GM10266 (cell line): Measurements from ENCODE around the gene LTB.

Source experiments
- DNase-seq: peaks from one replicate; pipeline ENCODE4 v3.0.0; 2012; ENCODE audit errors: extremely low spot score
- TF ChIP-seq, protein P1 (sequence below): IDR thresholded peaks from 2 replicates; pipeline ENCODE4 v1.5.1; 2012; ENCODE audit warnings: mild to moderate bottlenecking, low read depth; ENCODE audit not compliant: control insufficient read depth, insufficient read depth; ENCODE audit errors: missing control alignments

LTB gene

DNA sequence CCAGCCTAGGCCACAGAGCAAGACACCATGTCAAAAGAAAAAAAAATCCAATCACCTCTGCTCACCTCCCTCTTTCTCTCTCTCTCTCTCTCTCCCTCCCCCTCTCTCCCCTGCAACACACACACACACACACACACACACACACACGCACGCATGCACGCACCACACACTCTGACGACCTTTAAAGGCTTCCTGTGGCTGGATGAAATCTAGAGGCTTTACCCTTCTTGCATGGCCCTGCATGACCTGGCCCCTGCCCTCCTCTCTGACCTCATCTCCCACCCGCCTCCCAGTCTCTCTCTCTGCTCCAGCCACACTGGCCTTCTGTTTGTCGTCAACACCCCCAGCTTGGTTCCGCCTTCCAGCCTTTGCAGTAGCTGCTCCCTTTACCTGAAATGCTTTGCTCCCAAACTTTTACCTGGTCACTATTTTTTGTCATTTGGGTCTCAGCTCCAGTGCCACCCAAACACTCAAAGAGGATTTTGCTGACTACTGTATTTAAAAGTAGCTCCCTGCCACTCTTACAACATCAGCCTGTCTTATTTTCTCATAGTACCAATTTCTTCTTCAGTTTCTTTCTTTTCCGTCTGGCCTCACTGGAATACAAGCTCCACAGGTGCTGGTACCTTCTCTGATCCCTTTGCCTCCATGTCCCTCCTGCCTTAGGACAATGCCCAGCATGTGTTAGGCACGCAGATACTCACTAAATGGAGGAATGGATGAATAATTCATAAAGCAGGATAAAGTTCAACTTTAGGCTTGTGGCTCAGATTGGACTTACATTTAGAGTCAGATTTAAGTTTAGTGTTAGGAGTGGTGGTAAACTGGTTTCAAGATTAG is 14.5 kb downstream of the LTB start:
- TF ChIP-seq, protein P1, sequence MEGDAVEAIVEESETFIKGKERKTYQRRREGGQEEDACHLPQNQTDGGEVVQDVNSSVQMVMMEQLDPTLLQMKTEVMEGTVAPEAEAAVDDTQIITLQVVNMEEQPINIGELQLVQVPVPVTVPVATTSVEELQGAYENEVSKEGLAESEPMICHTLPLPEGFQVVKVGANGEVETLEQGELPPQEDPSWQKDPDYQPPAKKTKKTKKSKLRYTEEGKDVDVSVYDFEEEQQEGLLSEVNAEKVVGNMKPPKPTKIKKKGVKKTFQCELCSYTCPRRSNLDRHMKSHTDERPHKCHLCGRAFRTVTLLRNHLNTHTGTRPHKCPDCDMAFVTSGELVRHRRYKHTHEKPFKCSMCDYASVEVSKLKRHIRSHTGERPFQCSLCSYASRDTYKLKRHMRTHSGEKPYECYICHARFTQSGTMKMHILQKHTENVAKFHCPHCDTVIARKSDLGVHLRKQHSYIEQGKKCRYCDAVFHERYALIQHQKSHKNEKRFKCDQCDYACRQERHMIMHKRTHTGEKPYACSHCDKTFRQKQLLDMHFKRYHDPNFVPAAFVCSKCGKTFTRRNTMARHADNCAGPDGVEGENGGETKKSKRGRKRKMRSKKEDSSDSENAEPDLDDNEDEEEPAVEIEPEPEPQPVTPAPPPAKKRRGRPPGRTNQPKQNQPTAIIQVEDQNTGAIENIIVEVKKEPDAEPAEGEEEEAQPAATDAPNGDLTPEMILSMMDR: no peak
- no peak for DNase-seq

DNA sequence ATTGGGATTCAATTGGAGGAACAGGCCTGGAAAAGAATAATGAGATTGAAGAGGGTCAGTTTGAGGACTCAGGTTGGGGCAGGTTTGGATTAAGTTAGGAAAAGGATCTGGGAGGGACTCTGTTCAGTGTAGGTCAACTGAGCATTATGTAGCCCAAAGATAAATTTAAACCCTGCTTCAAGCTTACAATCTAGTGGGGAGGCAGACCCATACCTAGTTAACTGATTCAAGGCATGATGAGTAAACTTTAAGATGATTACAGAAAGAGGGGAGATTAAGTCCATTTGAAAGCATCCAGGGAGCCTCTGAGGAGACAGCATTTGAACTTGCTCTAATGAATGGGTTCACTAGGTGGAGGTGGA is 21.5 kb downstream of the LTB start:
- no peak for DNase-seq
- TF ChIP-seq, protein P1: no peak

DNA sequence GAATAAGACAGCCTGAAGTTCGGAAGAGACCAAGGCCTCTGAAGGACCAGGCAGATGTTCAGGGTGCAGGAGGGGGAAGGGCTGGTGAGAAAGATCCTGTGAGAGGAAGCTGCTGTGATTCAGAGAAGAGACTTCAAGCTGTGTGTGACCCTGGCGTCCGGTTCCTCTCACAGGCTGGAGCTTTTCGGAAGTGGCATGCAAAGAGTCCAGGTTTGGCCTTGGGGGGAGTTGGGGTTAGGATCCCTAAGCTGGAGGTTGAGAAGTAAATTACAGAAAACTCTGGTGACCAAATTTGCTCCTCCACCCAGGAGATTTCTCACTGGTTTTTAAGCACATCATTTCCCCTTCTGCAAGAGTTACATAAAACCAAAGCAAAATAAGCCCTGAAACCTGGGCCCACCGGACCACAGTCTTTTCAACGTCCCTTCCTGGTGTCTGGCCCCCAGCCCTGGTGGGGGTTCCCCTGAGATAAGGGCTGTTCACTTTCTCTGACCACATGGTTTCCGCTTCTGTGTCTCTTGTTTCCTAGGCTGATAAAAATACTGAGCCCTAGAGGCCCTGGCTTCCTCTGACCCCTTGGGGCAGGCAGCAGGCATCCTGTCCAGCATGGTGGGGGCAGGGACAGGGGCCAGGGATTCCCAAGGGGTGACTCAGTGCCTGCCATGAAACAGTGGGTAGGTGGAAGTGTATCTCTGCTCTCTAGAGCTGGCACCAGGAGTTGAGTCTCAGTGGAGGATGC is 22.1 kb downstream of the LTB start:
- DNase-seq: peak; percentile 70
- TF ChIP-seq, protein P1: no peak

DNA sequence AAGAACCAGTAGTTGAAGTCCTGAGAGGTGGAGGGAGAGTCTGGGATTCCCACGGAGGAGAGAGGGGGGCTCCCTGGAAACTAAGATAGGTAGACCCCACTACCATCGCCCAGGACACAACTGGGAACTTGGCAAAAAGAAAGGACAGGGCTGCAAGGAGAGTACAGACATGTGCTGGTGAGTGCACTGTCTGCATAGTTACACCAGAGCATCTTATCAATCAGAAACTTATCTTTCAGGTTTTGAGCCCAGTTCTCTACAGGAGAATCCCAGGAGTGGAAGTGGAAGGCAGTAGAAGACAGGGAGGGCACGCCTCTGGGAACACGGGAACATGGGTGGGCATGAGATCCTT is 22.6 kb downstream of the LTB start:
- TF ChIP-seq, protein P1: no peak
- no peak for DNase-seq

DNA sequence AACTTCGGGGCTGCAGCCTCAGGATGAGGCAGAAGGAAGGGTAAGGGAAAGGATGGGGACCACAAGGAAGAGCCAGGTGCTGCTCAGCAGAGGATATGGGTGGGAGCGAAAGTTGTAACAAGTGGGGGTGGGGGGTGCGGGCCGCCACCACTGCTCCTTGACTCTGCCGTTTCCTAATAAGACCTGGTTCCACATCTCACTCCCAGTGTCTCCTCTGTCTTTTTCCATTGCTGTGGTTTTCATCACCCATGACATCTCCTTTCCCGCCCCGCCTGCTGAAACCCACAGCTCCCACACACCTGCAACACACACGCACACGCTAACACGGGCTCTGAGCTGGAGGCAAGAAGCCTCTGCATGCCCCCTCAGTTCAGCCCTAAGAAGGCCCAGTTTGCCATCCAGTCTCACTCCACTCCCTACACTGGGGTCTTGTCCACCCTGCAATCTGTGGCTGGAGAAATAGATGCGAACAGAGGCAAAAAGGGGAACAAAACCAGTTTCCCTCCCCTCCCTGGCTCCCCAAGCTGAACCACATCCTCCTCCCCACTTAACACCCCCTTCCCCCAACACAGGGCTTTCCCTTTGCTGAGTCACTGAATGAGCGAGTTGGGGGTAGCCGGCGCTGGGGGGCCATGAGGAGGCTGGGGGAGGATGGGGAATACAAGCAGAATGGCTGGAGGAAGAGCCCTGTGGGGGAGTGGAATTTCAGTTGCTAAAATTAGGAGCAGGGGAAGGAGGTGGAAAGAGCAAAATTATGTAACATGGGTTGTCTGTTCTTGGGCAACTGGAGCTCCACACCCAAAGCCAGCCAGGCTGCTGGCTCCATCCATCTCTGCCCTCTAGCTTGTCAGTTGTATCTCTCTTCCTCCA is 23.4 kb downstream of the LTB start:
- peak; percentile 68 for DNase-seq

DNA sequence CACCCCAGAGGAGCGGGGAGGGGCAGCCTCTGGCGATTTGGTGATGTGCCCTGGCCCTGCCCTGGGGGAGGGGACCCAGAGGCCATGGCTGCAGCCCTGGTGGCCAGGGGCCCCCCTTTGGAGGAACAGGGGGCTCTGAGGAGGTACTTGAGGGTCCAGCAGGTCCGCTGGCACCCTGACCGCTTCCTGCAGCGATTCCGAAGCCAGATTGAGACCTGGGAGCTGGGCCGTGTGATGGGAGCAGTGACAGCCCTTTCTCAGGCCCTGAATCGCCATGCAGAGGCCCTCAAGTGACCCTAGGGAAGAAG is 24.0 kb downstream of the LTB start:
- DNase-seq: no peak
- TF ChIP-seq, protein P1: no peak

More for the DNA sequence above, 23.4 kb downstream of the LTB start:
- TF ChIP-seq, protein P1: no peak
